Measurements from ENCODE around the gene F5. TPM values are rescaled to one million over a fixed set of nuclear protein-coding genes. Genes with fewer than 3 reads are reported as not detected.

The F5 gene
- total and polyA plus RNA-seq, 2 of the 13 experiments (the other 11 are each of a cell fraction or from before 2014, with no cell fraction given) = 38.3 to 64.0 TPM

DNA sequence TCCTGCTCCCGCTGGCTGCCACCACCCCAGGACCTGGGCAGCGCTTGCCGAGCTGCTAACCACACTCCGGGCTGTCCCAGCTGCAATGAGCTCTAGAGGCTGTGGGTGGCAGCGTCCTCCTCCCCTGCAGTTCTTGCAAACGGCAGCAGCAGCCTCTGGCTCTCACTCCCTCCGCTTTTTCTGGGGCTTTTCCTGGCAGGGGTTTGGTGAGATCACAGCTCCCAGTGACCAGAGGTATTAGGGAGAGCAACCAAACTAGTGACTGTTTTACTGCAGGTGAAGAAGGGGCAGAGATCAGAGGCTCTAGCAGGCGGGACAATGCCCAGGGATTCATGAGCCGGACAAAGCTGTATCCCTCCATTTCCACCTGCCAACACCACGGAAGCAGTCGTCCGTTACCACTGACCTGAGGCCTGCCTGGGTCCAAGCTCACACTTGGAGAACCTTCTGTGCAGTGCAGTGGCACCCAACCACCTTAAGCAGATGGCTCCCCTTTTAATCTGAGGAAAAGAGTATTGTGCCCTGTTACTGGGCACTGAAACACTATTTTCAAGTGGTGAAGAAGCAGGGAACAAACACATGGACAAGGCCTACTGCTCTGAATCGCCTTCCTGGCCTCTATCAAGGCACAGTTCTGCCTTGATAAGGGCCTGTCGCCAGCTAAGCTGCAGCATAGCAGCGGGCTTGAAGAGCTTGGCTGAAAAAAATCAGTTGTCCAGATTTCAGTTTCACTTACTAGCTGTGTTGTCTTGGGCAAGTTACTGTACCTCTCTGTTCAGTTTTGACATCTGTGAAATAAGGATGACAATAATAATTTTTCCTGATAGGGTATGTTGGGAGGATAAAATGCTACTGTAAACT lies at the start of gene F5 (continued):
- TF ChIP-seq, protein P1, sequence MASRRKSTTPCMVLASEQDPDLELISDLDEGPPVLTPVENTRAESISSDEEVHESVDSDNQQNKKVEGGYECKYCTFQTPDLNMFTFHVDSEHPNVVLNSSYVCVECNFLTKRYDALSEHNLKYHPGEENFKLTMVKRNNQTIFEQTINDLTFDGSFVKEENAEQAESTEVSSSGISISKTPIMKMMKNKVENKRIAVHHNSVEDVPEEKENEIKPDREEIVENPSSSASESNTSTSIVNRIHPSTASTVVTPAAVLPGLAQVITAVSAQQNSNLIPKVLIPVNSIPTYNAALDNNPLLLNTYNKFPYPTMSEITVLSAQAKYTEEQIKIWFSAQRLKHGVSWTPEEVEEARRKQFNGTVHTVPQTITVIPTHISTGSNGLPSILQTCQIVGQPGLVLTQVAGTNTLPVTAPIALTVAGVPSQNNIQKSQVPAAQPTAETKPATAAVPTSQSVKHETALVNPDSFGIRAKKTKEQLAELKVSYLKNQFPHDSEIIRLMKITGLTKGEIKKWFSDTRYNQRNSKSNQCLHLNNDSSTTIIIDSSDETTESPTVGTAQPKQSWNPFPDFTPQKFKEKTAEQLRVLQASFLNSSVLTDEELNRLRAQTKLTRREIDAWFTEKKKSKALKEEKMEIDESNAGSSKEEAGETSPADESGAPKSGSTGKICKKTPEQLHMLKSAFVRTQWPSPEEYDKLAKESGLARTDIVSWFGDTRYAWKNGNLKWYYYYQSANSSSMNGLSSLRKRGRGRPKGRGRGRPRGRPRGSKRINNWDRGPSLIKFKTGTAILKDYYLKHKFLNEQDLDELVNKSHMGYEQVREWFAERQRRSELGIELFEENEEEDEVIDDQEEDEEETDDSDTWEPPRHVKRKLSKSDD (CRISPR knock-in tag; IDR thresholded peaks at IDR 0.05; ENCODE audit: low read depth) = no peak; the same call in 1 of the 2 replicates
- TF ChIP-seq MLXIP (CRISPR knock-in tag; IDR thresholded peaks at IDR 0.05; ENCODE audit: borderline replicate concordance) (no peak), GATAD2A (CRISPR knock-in tag; IDR thresholded peaks at IDR 0.05) (peak; percentile 75), ZNF331 (CRISPR knock-in tag; IDR thresholded peaks at IDR 0.05) (peak; percentile 89), ZMYM3 (CRISPR knock-in tag; IDR thresholded peaks at IDR 0.05) (peak; percentile 92), ZBTB49 (CRISPR knock-in tag; IDR thresholded peaks at IDR 0.05; ENCODE audit: borderline replicate concordance) (no peak), CREB3 (CRISPR knock-in tag; IDR thresholded peaks at IDR 0.05) (peak; percentile 63; the same call in 1 of the 2 replicates), MED13 (CRISPR knock-in tag; IDR thresholded peaks at IDR 0.05) (0 out of 2 replicates have a peak, but pooled peaks have one; percentile 35), ZNF543 (CRISPR knock-in tag; IDR thresholded peaks at IDR 0.05) (0 out of 2 replicates have a peak, but pooled peaks have one; percentile 6), BRD4 (CRISPR knock-in tag; IDR thresholded peaks at IDR 0.05) (peak; percentile 97), CEBPB (IDR thresholded peaks at IDR 0.05; ENCODE audit: borderline replicate concordance, low read depth, low read length) (0 out of 2 replicates have a peak, but pooled peaks have one; percentile 29)
- TF ChIP-seq, protein P2, sequence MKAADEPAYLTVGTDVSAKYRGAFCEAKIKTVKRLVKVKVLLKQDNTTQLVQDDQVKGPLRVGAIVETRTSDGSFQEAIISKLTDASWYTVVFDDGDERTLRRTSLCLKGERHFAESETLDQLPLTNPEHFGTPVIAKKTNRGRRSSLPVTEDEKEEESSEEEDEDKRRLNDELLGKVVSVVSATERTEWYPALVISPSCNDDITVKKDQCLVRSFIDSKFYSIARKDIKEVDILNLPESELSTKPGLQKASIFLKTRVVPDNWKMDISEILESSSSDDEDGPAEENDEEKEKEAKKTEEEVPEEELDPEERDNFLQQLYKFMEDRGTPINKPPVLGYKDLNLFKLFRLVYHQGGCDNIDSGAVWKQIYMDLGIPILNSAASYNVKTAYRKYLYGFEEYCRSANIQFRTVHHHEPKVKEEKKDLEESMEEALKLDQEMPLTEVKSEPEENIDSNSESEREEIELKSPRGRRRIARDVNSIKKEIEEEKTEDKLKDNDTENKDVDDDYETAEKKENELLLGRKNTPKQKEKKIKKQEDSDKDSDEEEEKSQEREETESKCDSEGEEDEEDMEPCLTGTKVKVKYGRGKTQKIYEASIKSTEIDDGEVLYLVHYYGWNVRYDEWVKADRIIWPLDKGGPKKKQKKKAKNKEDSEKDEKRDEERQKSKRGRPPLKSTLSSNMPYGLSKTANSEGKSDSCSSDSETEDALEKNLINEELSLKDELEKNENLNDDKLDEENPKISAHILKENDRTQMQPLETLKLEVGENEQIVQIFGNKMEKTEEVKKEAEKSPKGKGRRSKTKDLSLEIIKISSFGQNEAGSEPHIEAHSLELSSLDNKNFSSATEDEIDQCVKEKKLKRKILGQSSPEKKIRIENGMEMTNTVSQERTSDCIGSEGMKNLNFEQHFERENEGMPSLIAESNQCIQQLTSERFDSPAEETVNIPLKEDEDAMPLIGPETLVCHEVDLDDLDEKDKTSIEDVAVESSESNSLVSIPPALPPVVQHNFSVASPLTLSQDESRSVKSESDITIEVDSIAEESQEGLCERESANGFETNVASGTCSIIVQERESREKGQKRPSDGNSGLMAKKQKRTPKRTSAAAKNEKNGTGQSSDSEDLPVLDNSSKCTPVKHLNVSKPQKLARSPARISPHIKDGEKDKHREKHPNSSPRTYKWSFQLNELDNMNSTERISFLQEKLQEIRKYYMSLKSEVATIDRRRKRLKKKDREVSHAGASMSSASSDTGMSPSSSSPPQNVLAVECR (CRISPR knock-in tag; IDR thresholded peaks at IDR 0.05; ENCODE audit: borderline replicate concordance) = peak; percentile 82

Measured in HepG2 (cell line).